HG03565 (cell line): Measurements from ENCODE around the gene CALN1.

Experiments
- ATAC-seq: cut with Tn5 transposase; IDR thresholded peaks from one replicate; pipeline ENCODE4 v1.9.1; 2021; ENCODE audit warnings: mild to moderate bottlenecking, moderate library complexity; ENCODE audit not compliant: unreplicated experiment

The CALN1 gene

GRCh38 chr7:72196176-72196575 is 216.0 kb downstream of the CALN1 start:
- no peak for ATAC-seq

GRCh38 chr7:72190919-72191318 is 221.2 kb downstream of the CALN1 start:
- no peak for ATAC-seq

GRCh38 chr7:72190146-72190545 is 222.0 kb downstream of the CALN1 start:
- ATAC-seq, result no peak

- ATAC-seq, result no peak
Observed at GRCh38 chr7:72187179-72187578, 225.0 kb downstream of the CALN1 start.

GRCh38 chr7:72183835-72184234 is 228.3 kb downstream of the CALN1 start:
- no peak for ATAC-seq

- no peak for ATAC-seq
Observed at GRCh38 chr7:72182036-72182435, 230.1 kb downstream of the CALN1 start.

- no peak for ATAC-seq
Observed at GRCh38 chr7:72176875-72177274, 235.3 kb downstream of the CALN1 start.

GRCh38 chr7:72170475-72170874 is 241.7 kb downstream of the CALN1 start:
- no peak for ATAC-seq

- ATAC-seq, result no peak
Observed at GRCh38 chr7:72163271-72163670, 248.9 kb downstream of the CALN1 start.

- ATAC-seq, result no peak
Observed at GRCh38 chr7:72161534-72161933, 250.6 kb downstream of the CALN1 start.

GRCh38 chr7:72159911-72160310 is 252.2 kb downstream of the CALN1 start:
- no peak for ATAC-seq

- no peak for ATAC-seq
Observed at GRCh38 chr7:72156671-72157070, 255.5 kb downstream of the CALN1 start.

- no peak for ATAC-seq
Observed at GRCh38 chr7:72153132-72153512, 259.0 kb downstream of the CALN1 start.

GRCh38 chr7:72152161-72153131 is 259.7 kb downstream of the CALN1 start:
- no peak for ATAC-seq

- no peak for ATAC-seq
Observed at GRCh38 chr7:72140566-72140965, 271.6 kb downstream of the CALN1 start.

GRCh38 chr7:72127136-72127535 is 285.0 kb downstream of the CALN1 start:
- no peak for ATAC-seq

- ATAC-seq, result no peak
Observed at GRCh38 chr7:72123913-72124312, 288.2 kb downstream of the CALN1 start.

GRCh38 chr7:72118366-72118765 is 293.8 kb downstream of the CALN1 start:
- ATAC-seq, result no peak

- no peak for ATAC-seq
Observed at GRCh38 chr7:72114129-72114528, 298.0 kb downstream of the CALN1 start.

GRCh38 chr7:72112992-72113391 is 299.1 kb downstream of the CALN1 start:
- ATAC-seq, result no peak

GRCh38 chr7:72112530-72112929 is 299.6 kb downstream of the CALN1 start:
- no peak for ATAC-seq

- ATAC-seq, result no peak
Observed at GRCh38 chr7:72111086-72111485, 301.1 kb downstream of the CALN1 start.

- no peak for ATAC-seq
Observed at GRCh38 chr7:72109566-72109965, 302.6 kb downstream of the CALN1 start.
